ENCODE measurements around the gene TYMP. TPM values are rescaled to one million over a fixed set of nuclear protein-coding genes. Genes with fewer than 3 reads are reported as not detected.
"Not testable (repeated sequence)": the region's sequence is repeated elsewhere in the genome, so short reads cannot be mapped to it uniquely, and the experiment has no call there.

TYMP gene
- total RNA-seq, 1 donor from 2014 or later = 10.8 TPM

- no peaks in the 10 kb centered on the region for H3K27me3 Mint-ChIP-seq (ENCODE audit: unreplicated experiment)
- TF ChIP-seq, protein P1, sequence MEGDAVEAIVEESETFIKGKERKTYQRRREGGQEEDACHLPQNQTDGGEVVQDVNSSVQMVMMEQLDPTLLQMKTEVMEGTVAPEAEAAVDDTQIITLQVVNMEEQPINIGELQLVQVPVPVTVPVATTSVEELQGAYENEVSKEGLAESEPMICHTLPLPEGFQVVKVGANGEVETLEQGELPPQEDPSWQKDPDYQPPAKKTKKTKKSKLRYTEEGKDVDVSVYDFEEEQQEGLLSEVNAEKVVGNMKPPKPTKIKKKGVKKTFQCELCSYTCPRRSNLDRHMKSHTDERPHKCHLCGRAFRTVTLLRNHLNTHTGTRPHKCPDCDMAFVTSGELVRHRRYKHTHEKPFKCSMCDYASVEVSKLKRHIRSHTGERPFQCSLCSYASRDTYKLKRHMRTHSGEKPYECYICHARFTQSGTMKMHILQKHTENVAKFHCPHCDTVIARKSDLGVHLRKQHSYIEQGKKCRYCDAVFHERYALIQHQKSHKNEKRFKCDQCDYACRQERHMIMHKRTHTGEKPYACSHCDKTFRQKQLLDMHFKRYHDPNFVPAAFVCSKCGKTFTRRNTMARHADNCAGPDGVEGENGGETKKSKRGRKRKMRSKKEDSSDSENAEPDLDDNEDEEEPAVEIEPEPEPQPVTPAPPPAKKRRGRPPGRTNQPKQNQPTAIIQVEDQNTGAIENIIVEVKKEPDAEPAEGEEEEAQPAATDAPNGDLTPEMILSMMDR (IDR thresholded peaks at IDR 0.05) = no peak
- DNase-seq (ENCODE audit: extremely low spot score, unreplicated experiment) = no peak
- no peaks in the 10 kb centered on the region for H3K36me3 Mint-ChIP-seq (ENCODE audit: unreplicated experiment)
- no peak overlapping the region for H3K4me3 Mint-ChIP-seq (ENCODE audit: unreplicated experiment)
- no peaks in the 10 kb centered on the region for H3K9me3 Mint-ChIP-seq (ENCODE audit: unreplicated experiment)
- peaks cover under 1% of the 10 kb centered on the region for H3K4me1 Mint-ChIP-seq (ENCODE audit: unreplicated experiment)
- H3K27ac Mint-ChIP-seq (ENCODE audit: unreplicated experiment) = no peak overlapping the region
Observed at GRCh38 chr22:50544746-50545253, 15.0 kb upstream of the TYMP start.

DNA sequence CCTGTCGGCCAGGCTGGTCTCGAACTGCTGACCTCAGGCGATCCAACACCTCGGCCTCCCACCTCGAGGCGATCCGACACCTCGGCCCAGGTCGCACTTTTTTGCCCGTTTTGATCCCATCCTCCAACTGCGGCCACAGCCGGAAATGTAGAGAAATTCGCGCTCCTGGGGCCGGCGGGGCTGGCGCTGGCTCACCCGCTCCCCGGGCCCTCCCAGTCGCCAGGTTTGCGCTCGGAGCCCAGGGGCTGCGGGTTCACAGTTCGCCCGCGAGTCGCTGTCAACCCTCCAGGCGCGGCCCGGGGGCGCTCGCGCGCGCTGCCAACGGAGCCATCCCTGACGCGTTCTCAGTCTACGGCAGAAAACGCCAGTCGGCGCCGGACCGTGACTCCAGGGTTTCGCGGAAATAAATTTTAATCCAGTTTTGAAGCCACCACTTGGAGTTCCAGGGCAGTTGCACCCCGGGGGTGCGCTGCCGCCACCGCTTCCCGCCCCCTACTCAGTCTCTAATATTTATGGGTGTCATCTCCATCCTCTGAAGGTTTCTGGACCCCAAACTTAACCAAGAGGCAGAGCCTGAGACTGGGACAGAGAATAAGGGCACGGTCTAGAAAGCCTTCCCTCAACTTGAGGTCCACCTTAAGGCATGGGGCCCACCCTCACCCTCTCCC, 14.4 kb upstream of the TYMP start:
- Mint-ChIP-seq H3K36me3 (ENCODE audit: unreplicated experiment) (no peaks in the 10 kb centered on the region), H3K4me3 (ENCODE audit: unreplicated experiment) (no peak overlapping the region), H3K27me3 (ENCODE audit: unreplicated experiment) (no peaks in the 10 kb centered on the region), H3K9me3 (ENCODE audit: unreplicated experiment) (no peaks in the 10 kb centered on the region), H3K4me1 (ENCODE audit: unreplicated experiment) (peaks cover 6% of the 10 kb centered on the region), H3K27ac (ENCODE audit: unreplicated experiment) (no peak overlapping the region)
- TF ChIP-seq, protein P1 (IDR thresholded peaks at IDR 0.05) = peak; percentile 62
- DNase-seq (ENCODE audit: extremely low spot score, unreplicated experiment) = peak; percentile 90

- Mint-ChIP-seq H3K4me3 (ENCODE audit: unreplicated experiment) (no peak overlapping the region), H3K36me3 (ENCODE audit: unreplicated experiment) (no peaks in the 10 kb centered on the region), H3K9me3 (ENCODE audit: unreplicated experiment) (no peaks in the 10 kb centered on the region), H3K4me1 (ENCODE audit: unreplicated experiment) (peaks cover 6% of the 10 kb centered on the region), H3K27ac (ENCODE audit: unreplicated experiment) (no peak overlapping the region), H3K27me3 (ENCODE audit: unreplicated experiment) (no peaks in the 10 kb centered on the region)
- TF ChIP-seq, protein P1 (IDR thresholded peaks at IDR 0.05) = no peak
- no peak for DNase-seq (ENCODE audit: extremely low spot score, unreplicated experiment)
Observed at GRCh38 chr22:50542416-50542927, 12.7 kb upstream of the TYMP start.

GRCh38 chr22:50541667-50542026, 11.8 kb upstream of the TYMP start:
- H3K4me3 Mint-ChIP-seq (ENCODE audit: unreplicated experiment); H3K27ac Mint-ChIP-seq (ENCODE audit: unreplicated experiment); DNase-seq (ENCODE audit: extremely low spot score, unreplicated experiment); H3K9me3 Mint-ChIP-seq (ENCODE audit: unreplicated experiment); H3K4me1 Mint-ChIP-seq (ENCODE audit: unreplicated experiment); H3K36me3 Mint-ChIP-seq (ENCODE audit: unreplicated experiment); H3K27me3 Mint-ChIP-seq (ENCODE audit: unreplicated experiment): not testable (repeated sequence)

- TF ChIP-seq, protein P1 (IDR thresholded peaks at IDR 0.05) = no peak
- peaks cover 6% of the 10 kb centered on the region for H3K4me1 Mint-ChIP-seq (ENCODE audit: unreplicated experiment)
- no peak overlapping the region for H3K27ac Mint-ChIP-seq (ENCODE audit: unreplicated experiment)
- H3K4me3 Mint-ChIP-seq (ENCODE audit: unreplicated experiment) = no peak overlapping the region
- H3K9me3 Mint-ChIP-seq (ENCODE audit: unreplicated experiment) = no peaks in the 10 kb centered on the region
- DNase-seq (ENCODE audit: extremely low spot score, unreplicated experiment) = no peak
- H3K36me3 Mint-ChIP-seq (ENCODE audit: unreplicated experiment) = no peaks in the 10 kb centered on the region
- H3K27me3 Mint-ChIP-seq (ENCODE audit: unreplicated experiment) = no peaks in the 10 kb centered on the region
Observed at GRCh38 chr22:50540381-50540780, 10.6 kb upstream of the TYMP start.

All from osteocyte (in vitro differentiated cells).